H9 (cell line): ENCODE measurements around the gene SLC51B. TPM values are rescaled to one million over a fixed set of nuclear protein-coding genes. Genes with fewer than 3 reads are reported as not detected.

Experiments used
- DNase-seq: peaks from one replicate; pipeline ENCODE4 v3.0.0-alpha.2; 2017
- H2AFZ ChIP-seq: one replicate; pipeline ENCODE4 v1.6.1; 2013; ENCODE audit warnings: mild to moderate bottlenecking, low read length, control low read depth, moderate library complexity
- H2AK5ac ChIP-seq: 2 replicates; pipeline ENCODE4 v1.6.1; 2013; ENCODE audit warnings: low read length, control low read depth, mixed read lengths; ENCODE audit not compliant: insufficient read length
- H2BK120ac ChIP-seq: one replicate; pipeline ENCODE4 v1.6.1; 2013; ENCODE audit warnings: low read depth, mild to moderate bottlenecking, low read length, control low read depth, inconsistent platforms; ENCODE audit not compliant: poor library complexity, severe bottlenecking
- H2BK12ac ChIP-seq: 2 replicates; pipeline ENCODE4 v1.6.1; 2013; ENCODE audit warnings: low read length, control low read depth, mixed read lengths, low read depth; ENCODE audit not compliant: insufficient read length
- H2BK15ac ChIP-seq: 2 replicates; pipeline ENCODE4 v1.6.1; 2013; ENCODE audit warnings: low read depth, low read length, control low read depth
- H2BK20ac ChIP-seq: one replicate; pipeline ENCODE4 v1.6.1; 2013; ENCODE audit warnings: low read depth, mild to moderate bottlenecking, low read length, control low read depth, inconsistent platforms; ENCODE audit not compliant: poor library complexity, severe bottlenecking
- H2BK5ac ChIP-seq: 2 replicates; pipeline ENCODE4 v1.6.1; 2013; ENCODE audit warnings: low read length, control low read depth, mixed read lengths; ENCODE audit not compliant: insufficient read length
- H3K14ac ChIP-seq: 2 replicates; pipeline ENCODE4 v1.6.1; 2013; ENCODE audit warnings: low read length, control low read depth; ENCODE audit not compliant: insufficient read depth
- H3K18ac ChIP-seq: 2 replicates; pipeline ENCODE4 v1.6.1; 2013; ENCODE audit warnings: low read depth, mild to moderate bottlenecking, mixed read lengths, low read length, control low read depth; ENCODE audit not compliant: insufficient read length
- H3K23ac ChIP-seq: 2 replicates; pipeline ENCODE4 v1.6.1; 2013; ENCODE audit warnings: low read length, control low read depth, mixed read lengths, low read depth; ENCODE audit not compliant: insufficient read length
- H3K23me2 ChIP-seq: 2 replicates; pipeline ENCODE4 v1.6.1; 2013; ENCODE audit warnings: low read depth, mild to moderate bottlenecking, mixed read lengths, low read length, control low read depth; ENCODE audit not compliant: insufficient read length, poor library complexity, severe bottlenecking
- H3K27ac ChIP-seq: 2 replicates; pipeline ENCODE4 v1.5.1; 2013; ENCODE audit warnings: low read length, control low read depth, mixed read lengths, low read depth; ENCODE audit not compliant: insufficient read length
- H3K27me3 ChIP-seq: 2 replicates; pipeline ENCODE4 v1.6.1; 2013; ENCODE audit warnings: low read length, control low read depth, inconsistent platforms; ENCODE audit not compliant: insufficient read depth
- H3K4ac ChIP-seq: 2 replicates; pipeline ENCODE4 v1.6.1; 2013; ENCODE audit warnings: low read depth, mild to moderate bottlenecking, control low read depth, inconsistent platforms, low read length, moderate library complexity
- H3K4me1 ChIP-seq: 2 replicates; pipeline ENCODE4 v1.6.1; 2013; ENCODE audit warnings: low read length, control low read depth, inconsistent platforms; ENCODE audit not compliant: insufficient read depth
- H3K4me2 ChIP-seq: 2 replicates; pipeline ENCODE4 v1.6.1; 2013; ENCODE audit warnings: low read length, control low read depth, mixed read lengths; ENCODE audit not compliant: insufficient read length, insufficient read depth
- H3K56ac ChIP-seq: 2 replicates; pipeline ENCODE4 v1.6.1; 2013; ENCODE audit warnings: low read depth, mild to moderate bottlenecking, mixed read lengths, low read length, control low read depth; ENCODE audit not compliant: insufficient read length
- H3K79me1 ChIP-seq: 2 replicates; pipeline ENCODE4 v1.6.1; 2013; ENCODE audit warnings: low read depth, mild to moderate bottlenecking, moderate library complexity, low read length, control low read depth, inconsistent platforms; ENCODE audit not compliant: insufficient read depth, poor library complexity, severe bottlenecking
- H3K79me2 ChIP-seq: 2 replicates; pipeline ENCODE4 v1.6.1; 2013; ENCODE audit warnings: low read length, control low read depth, inconsistent platforms; ENCODE audit not compliant: insufficient read depth
- H3K9ac ChIP-seq: 2 replicates; pipeline ENCODE4 v1.6.1; 2013; ENCODE audit warnings: low read length, control low read depth, mixed read lengths; ENCODE audit not compliant: insufficient read length; ENCODE audit errors: extremely low read depth
- H3K9me3 ChIP-seq: one replicate; pipeline ENCODE4 v1.6.1; 2013; ENCODE audit warnings: low read depth, low read length, inconsistent platforms; ENCODE audit not compliant: control insufficient read depth
- H3T11ph ChIP-seq: one replicate; pipeline ENCODE4 v1.6.1; 2013; ENCODE audit warnings: mild to moderate bottlenecking, low read length, control low read depth, inconsistent platforms
- H4K20me1 ChIP-seq: one replicate; pipeline ENCODE4 v1.6.1; 2013; ENCODE audit not compliant: control insufficient read depth, insufficient read length, insufficient read depth
- H4K5ac ChIP-seq: 2 replicates; pipeline ENCODE4 v1.6.1; 2013; ENCODE audit warnings: low read depth, mild to moderate bottlenecking, mixed read lengths, low read length, control low read depth; ENCODE audit not compliant: insufficient read length
- H4K8ac ChIP-seq: replicated peaks from 2 replicates; pipeline ENCODE4 v1.6.1; 2013; ENCODE audit warnings: low read length, control low read depth, mixed read lengths, low read depth; ENCODE audit not compliant: insufficient read length
- H4K91ac ChIP-seq: 2 replicates; pipeline ENCODE4 v1.6.1; 2013; ENCODE audit warnings: low read depth, mild to moderate bottlenecking, moderate library complexity, mixed read lengths, low read length, control low read depth; ENCODE audit not compliant: insufficient read length
- H3K27ac Mint-ChIP-seq, 3 experiments: 2 replicates in 2 of 3; 3 replicates in 1 of 3; pipeline ENCODE4 v1.8.0; 2020 to 2021; ENCODE audit warnings: mixed read lengths in 3 of 3, mild to moderate bottlenecking in 1 of 3, moderate library complexity in 1 of 3
- H3K27me3 Mint-ChIP-seq: 2 replicates; pipeline ENCODE4 v1.8.0; 2021; ENCODE audit warnings: low read depth, mild to moderate bottlenecking, moderate library complexity, mixed read lengths
- H3K36me3 Mint-ChIP-seq, 3 experiments: 2 replicates in 2 of 3; 3 replicates in 1 of 3; pipeline ENCODE4 v1.8.0; 2020 to 2021; ENCODE audit warnings: low read depth in 3 of 3, mixed read lengths in 3 of 3; ENCODE audit not compliant: insufficient read depth in 1 of 3
- H3K4me1 Mint-ChIP-seq, 2 experiments: 2 replicates each; pipeline ENCODE4 v1.8.0; 2020; ENCODE audit warnings: mixed read lengths in 2 of 2
- H3K4me3 Mint-ChIP-seq, 2 experiments: 2 replicates in 1 of 2; 3 replicates in 1 of 2; pipeline ENCODE4 v1.8.0; 2020 to 2021; ENCODE audit warnings: mild to moderate bottlenecking in 2 of 2, mixed read lengths in 2 of 2, moderate library complexity in 1 of 2
- H3K9me3 Mint-ChIP-seq, 2 experiments: 2 replicates in 1 of 2; 3 replicates in 1 of 2; pipeline ENCODE4 v1.8.0; 2020; ENCODE audit warnings: mild to moderate bottlenecking in 2 of 2, mixed read lengths in 2 of 2, moderate library complexity in 1 of 2
- WGBS: extraction: QIAGEN DNeasy Blood & Tissue Kit; methylation state at CpG from one replicate; pipeline ENCODE4 v1.1.7; 2013; ENCODE audit warnings: missing lambda C conversion rate, low lambda C conversion rate, mixed read lengths; ENCODE audit not compliant: insufficient read length; ENCODE audit errors: extremely low coverage; 5-methylcytosine and 5-hydroxymethylcytosine counted together
- total RNA-seq: library from RNA; stranded (reverse); gene quantifications from 2 replicates; pipeline ENCODE4 v1.2.1, GENCODE V29; 2021
- TF ChIP-seq, protein P1 (sequence below): fragments of 200-600 bp; sonication (generic); conservative IDR thresholded peaks from 3 replicates; pipeline ENCODE4 v1.8.0; 2021; ENCODE audit warnings: antibody characterized with exemption, mild to moderate bottlenecking

Gene SLC51B
- total RNA-seq, 1 experiment from 2014 or later, result not detected

DNA sequence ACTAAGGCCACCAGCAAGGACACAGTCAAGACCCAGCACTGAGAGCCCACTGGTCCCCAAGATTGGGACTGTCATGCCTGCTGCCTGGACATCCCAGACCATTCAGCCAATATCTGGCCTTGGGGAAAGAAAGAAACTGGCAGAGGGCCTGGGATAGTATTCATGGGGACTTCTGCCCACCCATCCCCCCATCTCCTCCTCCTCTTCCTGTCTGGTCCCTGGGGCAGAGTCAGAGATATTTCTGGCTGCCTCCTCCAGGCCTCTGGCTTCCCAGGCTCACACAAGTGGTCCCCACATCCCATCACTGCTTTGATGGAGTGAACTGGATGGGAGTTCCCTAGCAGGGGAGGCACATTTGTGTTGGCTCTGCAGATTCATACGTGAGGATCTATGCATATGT lies 26.8 kb downstream of the SLC51B start:
- H4K91ac ChIP-seq, result no peak overlapping the region
- H3K18ac ChIP-seq, result no peak overlapping the region
- H3K23ac ChIP-seq, result no peak overlapping the region
- no peak overlapping the region for H3T11ph ChIP-seq
- WGBS, result no CpG with 5 or more reads among the region's 1 CpG
- no peaks in the 10 kb centered on the region for H3K79me1 ChIP-seq
- no peaks in the 10 kb centered on the region for H3K27me3 ChIP-seq
- no peak overlapping the region for H4K5ac ChIP-seq
- H2BK5ac ChIP-seq, result no peak overlapping the region
- Mint-ChIP-seq H3K4me3 (no peak overlapping the region), H3K36me3 (peaks cover 0 to 1% (median 0%) of the 10 kb centered on the region in 3 experiments; a peak in 3 of 7 replicates), H3K9me3 (peaks cover 3 to 10% of the 10 kb centered on the region in 2 experiments; a peak in 3 of 5 replicates), H3K4me1 (peaks cover 16 to 20% of the 10 kb centered on the region in 2 experiments), H3K27me3 (peaks cover 14% of the 10 kb centered on the region), H3K27ac (no peak overlapping the region)
- peaks cover 3% of the 10 kb centered on the region for H3K23me2 ChIP-seq
- H3K56ac ChIP-seq, result no peak overlapping the region
- no peak overlapping the region for H4K8ac ChIP-seq
- H3K27ac ChIP-seq, result no peak overlapping the region
- H3K4ac ChIP-seq, result no peak overlapping the region
- no peak overlapping the region for H2BK15ac ChIP-seq
- no peak overlapping the region for H3K9ac ChIP-seq
- H2AK5ac ChIP-seq, result no peak overlapping the region
- TF ChIP-seq, protein P1, sequence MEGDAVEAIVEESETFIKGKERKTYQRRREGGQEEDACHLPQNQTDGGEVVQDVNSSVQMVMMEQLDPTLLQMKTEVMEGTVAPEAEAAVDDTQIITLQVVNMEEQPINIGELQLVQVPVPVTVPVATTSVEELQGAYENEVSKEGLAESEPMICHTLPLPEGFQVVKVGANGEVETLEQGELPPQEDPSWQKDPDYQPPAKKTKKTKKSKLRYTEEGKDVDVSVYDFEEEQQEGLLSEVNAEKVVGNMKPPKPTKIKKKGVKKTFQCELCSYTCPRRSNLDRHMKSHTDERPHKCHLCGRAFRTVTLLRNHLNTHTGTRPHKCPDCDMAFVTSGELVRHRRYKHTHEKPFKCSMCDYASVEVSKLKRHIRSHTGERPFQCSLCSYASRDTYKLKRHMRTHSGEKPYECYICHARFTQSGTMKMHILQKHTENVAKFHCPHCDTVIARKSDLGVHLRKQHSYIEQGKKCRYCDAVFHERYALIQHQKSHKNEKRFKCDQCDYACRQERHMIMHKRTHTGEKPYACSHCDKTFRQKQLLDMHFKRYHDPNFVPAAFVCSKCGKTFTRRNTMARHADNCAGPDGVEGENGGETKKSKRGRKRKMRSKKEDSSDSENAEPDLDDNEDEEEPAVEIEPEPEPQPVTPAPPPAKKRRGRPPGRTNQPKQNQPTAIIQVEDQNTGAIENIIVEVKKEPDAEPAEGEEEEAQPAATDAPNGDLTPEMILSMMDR, result no peak
- H2BK120ac ChIP-seq, result no peak overlapping the region
- H2BK12ac ChIP-seq, result no peak overlapping the region
- no peak for DNase-seq
- no peak overlapping the region for H3K14ac ChIP-seq
- no peak overlapping the region for H2BK20ac ChIP-seq
- H4K20me1 ChIP-seq, result no peaks in the 10 kb centered on the region
- no peaks in the 10 kb centered on the region for H3K79me2 ChIP-seq
- no peak overlapping the region for H3K4me2 ChIP-seq
- no peak overlapping the region for H2AFZ ChIP-seq
- no peaks in the 10 kb centered on the region for H3K9me3 ChIP-seq
- H3K4me1 ChIP-seq, result no peaks in the 10 kb centered on the region
